ENCODE results near the gene PRDM16.

DNA sequence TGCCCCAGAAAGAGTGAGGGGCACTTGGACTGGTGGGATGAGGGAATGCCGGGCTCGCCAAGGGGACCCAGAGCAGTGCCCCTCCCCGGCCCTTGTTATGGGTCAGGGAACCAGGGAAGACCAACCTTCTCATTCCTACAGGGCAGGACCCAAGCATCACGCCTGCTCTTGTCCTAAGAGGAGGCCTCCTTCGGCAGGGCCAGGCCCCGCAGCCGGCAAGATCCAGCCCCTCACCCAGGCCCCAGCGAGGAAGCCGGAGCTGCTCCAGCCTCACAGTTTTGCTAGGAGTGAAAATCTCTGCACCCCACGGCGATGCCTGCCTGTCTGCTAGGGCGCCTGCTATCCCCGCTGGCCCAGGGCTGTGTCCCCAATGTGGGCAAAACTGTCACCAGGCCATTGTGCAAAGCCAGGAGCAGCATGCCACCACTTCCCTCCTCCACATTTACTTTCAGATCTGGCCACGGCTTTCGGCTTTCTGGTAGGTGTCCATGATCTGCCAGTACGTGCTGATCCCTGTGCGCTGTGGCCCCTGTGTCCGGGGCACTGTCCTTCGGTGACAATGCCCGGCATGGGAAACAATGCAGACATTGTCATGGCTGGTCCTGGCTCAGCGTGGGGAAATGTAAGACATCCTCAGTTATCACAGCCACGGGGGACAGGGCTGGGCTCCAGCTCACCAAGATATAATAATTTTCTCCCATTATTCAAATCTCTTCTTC lies 38.2 kb upstream of the PRDM16 start:
- TF ChIP-seq, protein P1, sequence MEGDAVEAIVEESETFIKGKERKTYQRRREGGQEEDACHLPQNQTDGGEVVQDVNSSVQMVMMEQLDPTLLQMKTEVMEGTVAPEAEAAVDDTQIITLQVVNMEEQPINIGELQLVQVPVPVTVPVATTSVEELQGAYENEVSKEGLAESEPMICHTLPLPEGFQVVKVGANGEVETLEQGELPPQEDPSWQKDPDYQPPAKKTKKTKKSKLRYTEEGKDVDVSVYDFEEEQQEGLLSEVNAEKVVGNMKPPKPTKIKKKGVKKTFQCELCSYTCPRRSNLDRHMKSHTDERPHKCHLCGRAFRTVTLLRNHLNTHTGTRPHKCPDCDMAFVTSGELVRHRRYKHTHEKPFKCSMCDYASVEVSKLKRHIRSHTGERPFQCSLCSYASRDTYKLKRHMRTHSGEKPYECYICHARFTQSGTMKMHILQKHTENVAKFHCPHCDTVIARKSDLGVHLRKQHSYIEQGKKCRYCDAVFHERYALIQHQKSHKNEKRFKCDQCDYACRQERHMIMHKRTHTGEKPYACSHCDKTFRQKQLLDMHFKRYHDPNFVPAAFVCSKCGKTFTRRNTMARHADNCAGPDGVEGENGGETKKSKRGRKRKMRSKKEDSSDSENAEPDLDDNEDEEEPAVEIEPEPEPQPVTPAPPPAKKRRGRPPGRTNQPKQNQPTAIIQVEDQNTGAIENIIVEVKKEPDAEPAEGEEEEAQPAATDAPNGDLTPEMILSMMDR (conservative IDR thresholded peaks at IDR 0.05): no peak
- no peak for TF ChIP-seq ZFX (IDR thresholded peaks at IDR 0.05)

Measured in C4-2B (cell line).